Measurements from ENCODE around the gene FXN. TPM values are rescaled to one million over a fixed set of nuclear protein-coding genes. Genes with fewer than 3 reads are reported as not detected.

The FXN gene
- total RNA-seq, result 15.3 and 16.5 TPM in 2 replicates

DNA sequence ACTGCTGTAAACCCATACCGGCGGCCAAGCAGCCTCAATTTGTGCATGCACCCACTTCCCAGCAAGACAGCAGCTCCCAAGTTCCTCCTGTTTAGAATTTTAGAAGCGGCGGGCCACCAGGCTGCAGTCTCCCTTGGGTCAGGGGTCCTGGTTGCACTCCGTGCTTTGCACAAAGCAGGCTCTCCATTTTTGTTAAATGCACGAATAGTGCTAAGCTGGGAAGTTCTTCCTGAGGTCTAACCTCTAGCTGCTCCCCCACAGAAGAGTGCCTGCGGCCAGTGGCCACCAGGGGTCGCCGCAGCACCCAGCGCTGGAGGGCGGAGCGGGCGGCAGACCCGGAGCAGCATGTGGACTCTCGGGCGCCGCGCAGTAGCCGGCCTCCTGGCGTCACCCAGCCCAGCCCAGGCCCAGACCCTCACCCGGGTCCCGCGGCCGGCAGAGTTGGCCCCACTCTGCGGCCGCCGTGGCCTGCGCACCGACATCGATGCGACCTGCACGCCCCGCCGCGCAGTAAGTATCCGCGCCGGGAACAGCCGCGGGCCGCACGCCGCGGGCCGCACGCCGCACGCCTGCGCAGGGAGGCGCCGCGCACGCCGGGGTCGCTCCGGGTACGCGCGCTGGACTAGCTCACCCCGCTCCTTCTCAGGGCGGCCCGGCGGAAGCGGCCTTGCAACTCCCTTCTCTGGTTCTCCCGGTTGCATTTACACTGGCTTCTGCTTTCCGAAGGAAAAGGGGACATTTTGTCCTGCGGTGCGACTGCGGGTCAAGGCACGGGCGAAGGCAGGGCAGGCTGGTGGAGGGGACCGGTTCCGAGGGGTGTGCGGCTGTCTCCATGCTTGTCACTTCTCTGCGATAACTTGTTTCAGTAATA lies at the start of gene FXN:
Gene FXN, plus strand, starts transcription at position 315 of the 871 bp plus-strand sequence. Its CDS starts 31 bp downstream, at position 346.

DNA sequence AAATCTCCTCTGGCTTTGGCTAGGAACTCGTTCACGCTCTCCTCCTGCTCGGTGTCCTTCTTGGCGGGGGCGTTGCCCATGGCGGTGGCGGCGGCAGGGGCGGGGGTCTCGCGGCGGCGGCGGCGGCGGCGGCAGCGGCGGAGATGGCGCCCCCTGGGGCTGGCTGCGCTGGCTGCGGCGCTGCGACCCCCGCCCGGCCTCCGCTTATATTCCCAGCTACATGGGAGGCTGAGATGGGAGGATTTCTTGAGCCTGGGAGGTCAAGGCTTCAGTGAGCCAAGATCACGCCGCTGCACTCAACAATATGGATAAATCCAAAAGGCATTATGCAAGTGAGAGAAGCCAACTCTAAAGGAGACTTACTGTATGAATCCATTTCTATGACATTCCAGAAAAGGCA lies 21.5 kb upstream of the FXN start, which contains the start of gene PRKACG:
Gene PRKACG, minus strand, starts transcription at position 101 of the 400 bp plus-strand sequence. Its CDS starts 21 bp downstream, at position 80.

Other genes with a start within 250 kb of the FXN start
- gene PRKACG, start 21.6 kb upstream of the FXN start, total RNA-seq, result not detected in 2 replicates
- gene TJP2, start 138.5 kb downstream of the FXN start, total RNA-seq, result 57.2 and 70.9 TPM in 2 replicates

Data from bronchus fibroblast of lung (primary cell).